H9 (cell line): ENCODE measurements around the gene RAB35. TPM values are rescaled to one million over a fixed set of nuclear protein-coding genes. Genes with fewer than 3 reads are reported as not detected.

ENCODE experiments used
- DNase-seq: peaks from one replicate; pipeline ENCODE4 v3.0.0-alpha.2; 2017
- H2AFZ ChIP-seq: one replicate; pipeline ENCODE4 v1.6.1; 2013; ENCODE audit warnings: mild to moderate bottlenecking, low read length, control low read depth, moderate library complexity
- H2AK5ac ChIP-seq: 2 replicates; pipeline ENCODE4 v1.6.1; 2013; ENCODE audit warnings: low read length, control low read depth, mixed read lengths; ENCODE audit not compliant: insufficient read length
- H2BK120ac ChIP-seq: one replicate; pipeline ENCODE4 v1.6.1; 2013; ENCODE audit warnings: low read depth, mild to moderate bottlenecking, low read length, control low read depth, inconsistent platforms; ENCODE audit not compliant: poor library complexity, severe bottlenecking
- H2BK12ac ChIP-seq: 2 replicates; pipeline ENCODE4 v1.6.1; 2013; ENCODE audit warnings: low read length, control low read depth, mixed read lengths, low read depth; ENCODE audit not compliant: insufficient read length
- H2BK15ac ChIP-seq: 2 replicates; pipeline ENCODE4 v1.6.1; 2013; ENCODE audit warnings: low read depth, low read length, control low read depth
- H2BK20ac ChIP-seq: one replicate; pipeline ENCODE4 v1.6.1; 2013; ENCODE audit warnings: low read depth, mild to moderate bottlenecking, low read length, control low read depth, inconsistent platforms; ENCODE audit not compliant: poor library complexity, severe bottlenecking
- H2BK5ac ChIP-seq: 2 replicates; pipeline ENCODE4 v1.6.1; 2013; ENCODE audit warnings: low read length, control low read depth, mixed read lengths; ENCODE audit not compliant: insufficient read length
- H3K14ac ChIP-seq: 2 replicates; pipeline ENCODE4 v1.6.1; 2013; ENCODE audit warnings: low read length, control low read depth; ENCODE audit not compliant: insufficient read depth
- H3K18ac ChIP-seq: 2 replicates; pipeline ENCODE4 v1.6.1; 2013; ENCODE audit warnings: low read depth, mild to moderate bottlenecking, mixed read lengths, low read length, control low read depth; ENCODE audit not compliant: insufficient read length
- H3K23ac ChIP-seq: 2 replicates; pipeline ENCODE4 v1.6.1; 2013; ENCODE audit warnings: low read length, control low read depth, mixed read lengths, low read depth; ENCODE audit not compliant: insufficient read length
- H3K23me2 ChIP-seq: 2 replicates; pipeline ENCODE4 v1.6.1; 2013; ENCODE audit warnings: low read depth, mild to moderate bottlenecking, mixed read lengths, low read length, control low read depth; ENCODE audit not compliant: insufficient read length, poor library complexity, severe bottlenecking
- H3K27ac ChIP-seq: 2 replicates; pipeline ENCODE4 v1.5.1; 2013; ENCODE audit warnings: low read length, control low read depth, mixed read lengths, low read depth; ENCODE audit not compliant: insufficient read length
- H3K27me3 ChIP-seq: 2 replicates; pipeline ENCODE4 v1.6.1; 2013; ENCODE audit warnings: low read length, control low read depth, inconsistent platforms; ENCODE audit not compliant: insufficient read depth
- H3K4ac ChIP-seq: 2 replicates; pipeline ENCODE4 v1.6.1; 2013; ENCODE audit warnings: low read depth, mild to moderate bottlenecking, control low read depth, inconsistent platforms, low read length, moderate library complexity
- H3K4me1 ChIP-seq: 2 replicates; pipeline ENCODE4 v1.6.1; 2013; ENCODE audit warnings: low read length, control low read depth, inconsistent platforms; ENCODE audit not compliant: insufficient read depth
- H3K4me2 ChIP-seq: 2 replicates; pipeline ENCODE4 v1.6.1; 2013; ENCODE audit warnings: low read length, control low read depth, mixed read lengths; ENCODE audit not compliant: insufficient read length, insufficient read depth
- H3K56ac ChIP-seq: 2 replicates; pipeline ENCODE4 v1.6.1; 2013; ENCODE audit warnings: low read depth, mild to moderate bottlenecking, mixed read lengths, low read length, control low read depth; ENCODE audit not compliant: insufficient read length
- H3K79me1 ChIP-seq: 2 replicates; pipeline ENCODE4 v1.6.1; 2013; ENCODE audit warnings: low read depth, mild to moderate bottlenecking, moderate library complexity, low read length, control low read depth, inconsistent platforms; ENCODE audit not compliant: insufficient read depth, poor library complexity, severe bottlenecking
- H3K79me2 ChIP-seq: 2 replicates; pipeline ENCODE4 v1.6.1; 2013; ENCODE audit warnings: low read length, control low read depth, inconsistent platforms; ENCODE audit not compliant: insufficient read depth
- H3K9ac ChIP-seq: 2 replicates; pipeline ENCODE4 v1.6.1; 2013; ENCODE audit warnings: low read length, control low read depth, mixed read lengths; ENCODE audit not compliant: insufficient read length; ENCODE audit errors: extremely low read depth
- H3K9me3 ChIP-seq: one replicate; pipeline ENCODE4 v1.6.1; 2013; ENCODE audit warnings: low read depth, low read length, inconsistent platforms; ENCODE audit not compliant: control insufficient read depth
- H3T11ph ChIP-seq: one replicate; pipeline ENCODE4 v1.6.1; 2013; ENCODE audit warnings: mild to moderate bottlenecking, low read length, control low read depth, inconsistent platforms
- H4K20me1 ChIP-seq: one replicate; pipeline ENCODE4 v1.6.1; 2013; ENCODE audit not compliant: control insufficient read depth, insufficient read length, insufficient read depth
- H4K5ac ChIP-seq: 2 replicates; pipeline ENCODE4 v1.6.1; 2013; ENCODE audit warnings: low read depth, mild to moderate bottlenecking, mixed read lengths, low read length, control low read depth; ENCODE audit not compliant: insufficient read length
- H4K8ac ChIP-seq: replicated peaks from 2 replicates; pipeline ENCODE4 v1.6.1; 2013; ENCODE audit warnings: low read length, control low read depth, mixed read lengths, low read depth; ENCODE audit not compliant: insufficient read length
- H4K91ac ChIP-seq: 2 replicates; pipeline ENCODE4 v1.6.1; 2013; ENCODE audit warnings: low read depth, mild to moderate bottlenecking, moderate library complexity, mixed read lengths, low read length, control low read depth; ENCODE audit not compliant: insufficient read length
- H3K27ac Mint-ChIP-seq, 3 experiments: 2 replicates in 2 of 3; 3 replicates in 1 of 3; pipeline ENCODE4 v1.8.0; 2020 to 2021; ENCODE audit warnings: mixed read lengths in 3 of 3, mild to moderate bottlenecking in 1 of 3, moderate library complexity in 1 of 3
- H3K27me3 Mint-ChIP-seq: 2 replicates; pipeline ENCODE4 v1.8.0; 2021; ENCODE audit warnings: low read depth, mild to moderate bottlenecking, moderate library complexity, mixed read lengths
- H3K36me3 Mint-ChIP-seq, 3 experiments: 2 replicates in 2 of 3; 3 replicates in 1 of 3; pipeline ENCODE4 v1.8.0; 2020 to 2021; ENCODE audit warnings: low read depth in 3 of 3, mixed read lengths in 3 of 3; ENCODE audit not compliant: insufficient read depth in 1 of 3
- H3K4me1 Mint-ChIP-seq, 2 experiments: 2 replicates each; pipeline ENCODE4 v1.8.0; 2020; ENCODE audit warnings: mixed read lengths in 2 of 2
- H3K4me3 Mint-ChIP-seq, 2 experiments: 2 replicates in 1 of 2; 3 replicates in 1 of 2; pipeline ENCODE4 v1.8.0; 2020 to 2021; ENCODE audit warnings: mild to moderate bottlenecking in 2 of 2, mixed read lengths in 2 of 2, moderate library complexity in 1 of 2
- H3K9me3 Mint-ChIP-seq, 2 experiments: 2 replicates in 1 of 2; 3 replicates in 1 of 2; pipeline ENCODE4 v1.8.0; 2020; ENCODE audit warnings: mild to moderate bottlenecking in 2 of 2, mixed read lengths in 2 of 2, moderate library complexity in 1 of 2
- WGBS: extraction: QIAGEN DNeasy Blood & Tissue Kit; methylation state at CpG from one replicate; pipeline ENCODE4 v1.1.7; 2013; ENCODE audit warnings: missing lambda C conversion rate, low lambda C conversion rate, mixed read lengths; ENCODE audit not compliant: insufficient read length; ENCODE audit errors: extremely low coverage; 5-methylcytosine and 5-hydroxymethylcytosine counted together
- total RNA-seq: library from RNA; stranded (reverse); gene quantifications from 2 replicates; pipeline ENCODE4 v1.2.1, GENCODE V29; 2021
- TF ChIP-seq, protein P1 (sequence below): fragments of 200-600 bp; sonication (generic); conservative IDR thresholded peaks from 3 replicates; pipeline ENCODE4 v1.8.0; 2021; ENCODE audit warnings: antibody characterized with exemption, mild to moderate bottlenecking

The RAB35 gene
- total RNA-seq, 1 experiment from 2014 or later, result 60.0 TPM

DNA sequence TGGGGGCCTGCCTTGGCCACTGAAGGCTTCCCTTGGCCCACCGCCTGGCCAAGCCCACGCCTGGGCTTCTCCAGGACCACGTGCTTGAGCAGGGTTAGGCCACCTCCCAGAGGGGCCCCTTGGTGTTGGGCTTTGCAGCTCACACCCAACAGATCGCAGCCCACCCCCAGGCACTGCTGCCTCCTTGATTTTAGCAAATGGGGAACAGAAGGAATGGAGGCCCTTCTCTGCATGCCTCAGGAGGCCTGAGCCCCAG is 23.3 kb downstream of the RAB35 start:
- Mint-ChIP-seq H3K9me3 (no peaks in the 10 kb centered on the region), H3K4me1 (peaks cover 39 to 58% of the 10 kb centered on the region in 2 experiments), H3K36me3 (peaks cover 14 to 34% (median 34%) of the 10 kb centered on the region in 3 experiments; a peak in 6 of 7 replicates), H3K4me3 (no peak overlapping the region), H3K27ac (peak overlapping the region in 2 of 3 experiments; percentile 95 to 96; a peak in 3 of 7 replicates), H3K27me3 (no peaks in the 10 kb centered on the region; the same call in 1 of the 2 replicates)
- Histone ChIP-seq H2BK20ac (no peak overlapping the region), H3K4ac (no peak overlapping the region), H3K79me1 (no peaks in the 10 kb centered on the region), H4K20me1 (no peaks in the 10 kb centered on the region), H2BK12ac (no peak overlapping the region), H2AK5ac (no peak overlapping the region), H3K18ac (peak overlapping the region; percentile 28), H2BK5ac (no peak overlapping the region), H2BK15ac (no peak overlapping the region; the same call in 1 of the 2 replicates), H3K14ac (peak overlapping the region; percentile 44; the same call in 1 of the 2 replicates), H2AFZ (no peak overlapping the region), H3K56ac (no peak overlapping the region), H3K23me2 (no peaks in the 10 kb centered on the region), H3K79me2 (no peaks in the 10 kb centered on the region), H3K23ac (no peak overlapping the region), H3K9ac (no peak overlapping the region), H4K8ac (no peak overlapping the region), H3K27me3 (no peaks in the 10 kb centered on the region), H3K9me3 (no peaks in the 10 kb centered on the region), H4K5ac (no peak overlapping the region), H2BK120ac (no peak overlapping the region), H3K27ac (no peak overlapping the region), H3K4me2 (no peak overlapping the region), H3K4me1 (peaks cover 5% of the 10 kb centered on the region; the same call in 1 of the 2 replicates), H3T11ph (no peak overlapping the region), H4K91ac (no peak overlapping the region)
- TF ChIP-seq, protein P1, sequence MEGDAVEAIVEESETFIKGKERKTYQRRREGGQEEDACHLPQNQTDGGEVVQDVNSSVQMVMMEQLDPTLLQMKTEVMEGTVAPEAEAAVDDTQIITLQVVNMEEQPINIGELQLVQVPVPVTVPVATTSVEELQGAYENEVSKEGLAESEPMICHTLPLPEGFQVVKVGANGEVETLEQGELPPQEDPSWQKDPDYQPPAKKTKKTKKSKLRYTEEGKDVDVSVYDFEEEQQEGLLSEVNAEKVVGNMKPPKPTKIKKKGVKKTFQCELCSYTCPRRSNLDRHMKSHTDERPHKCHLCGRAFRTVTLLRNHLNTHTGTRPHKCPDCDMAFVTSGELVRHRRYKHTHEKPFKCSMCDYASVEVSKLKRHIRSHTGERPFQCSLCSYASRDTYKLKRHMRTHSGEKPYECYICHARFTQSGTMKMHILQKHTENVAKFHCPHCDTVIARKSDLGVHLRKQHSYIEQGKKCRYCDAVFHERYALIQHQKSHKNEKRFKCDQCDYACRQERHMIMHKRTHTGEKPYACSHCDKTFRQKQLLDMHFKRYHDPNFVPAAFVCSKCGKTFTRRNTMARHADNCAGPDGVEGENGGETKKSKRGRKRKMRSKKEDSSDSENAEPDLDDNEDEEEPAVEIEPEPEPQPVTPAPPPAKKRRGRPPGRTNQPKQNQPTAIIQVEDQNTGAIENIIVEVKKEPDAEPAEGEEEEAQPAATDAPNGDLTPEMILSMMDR, result no peak
- no peak for DNase-seq
- no CpG with 5 or more reads among the region's 4 CpGs for WGBS
